ENCODE measurements around the gene ADORA1. TPM values are rescaled to one million over a fixed set of nuclear protein-coding genes. Genes with fewer than 3 reads are reported as not detected.

Gene ADORA1
- total and polyA plus RNA-seq, 2 of the 4 experiments (the other 2 are of a cell fraction): 0.36 to 0.56 TPM

DNA sequence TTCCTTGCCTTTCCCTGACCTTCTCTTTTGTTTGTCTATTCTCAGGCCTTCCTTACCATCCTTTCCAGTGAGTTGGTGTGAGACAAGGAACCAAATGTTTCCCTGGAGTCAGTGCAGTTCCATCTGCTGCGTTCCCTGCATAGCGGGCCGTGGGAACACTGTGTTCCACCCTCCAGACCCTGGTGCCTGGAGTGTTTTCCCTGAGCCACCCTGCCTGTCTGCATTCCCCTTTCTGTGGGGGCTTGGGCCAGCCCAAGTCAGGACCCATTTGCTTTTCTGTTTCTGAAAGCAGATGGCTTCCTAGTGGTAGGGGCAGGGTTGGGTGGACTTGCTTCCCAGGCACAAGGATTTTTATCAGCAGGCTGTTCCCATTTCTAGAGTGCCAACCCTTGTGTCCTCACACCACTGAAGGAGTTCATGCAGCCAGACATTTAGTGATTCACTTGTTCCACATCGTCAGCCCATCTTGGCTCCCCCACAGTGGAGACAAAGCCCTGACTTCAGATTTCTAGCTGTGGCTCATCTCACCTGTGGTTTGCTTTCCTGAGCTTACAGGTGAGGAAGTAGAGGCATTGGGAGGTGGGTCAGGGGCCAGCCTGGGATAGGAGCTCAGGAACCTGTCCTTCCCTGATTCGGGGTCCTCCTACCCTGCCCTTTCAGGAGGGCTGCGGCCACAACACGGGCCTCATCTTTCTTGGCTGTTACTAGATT is 27.6 kb upstream of the ADORA1 start:
- Histone ChIP-seq H3K9ac (ENCODE audit: low read depth, low read length) (no peak overlapping the region), H3K79me1 (ENCODE audit: low read depth in 1 of 2, low read length in 2 of 2) (no peaks in the 10 kb centered on the region), H3K4me2 (ENCODE audit: low read depth, low read length) (no peak overlapping the region), H3K9me1 (ENCODE audit: insufficient read depth, low read length) (no peaks in the 10 kb centered on the region), H3K36me3 (ENCODE audit: control insufficient read depth, insufficient read depth, low read length) (no peaks in the 10 kb centered on the region), H3K18ac (ENCODE audit: low read depth, low read length) (no peak overlapping the region), H2AFZ (replicated peaks; ENCODE audit: low read length, poor library complexity) (no peak overlapping the region), H3K27ac (ENCODE audit: insufficient read depth, low read length) (no peak overlapping the region), H4K91ac (ENCODE audit: insufficient read depth, low read depth, low read length) (no peak overlapping the region), H3K4me1 (ENCODE audit: control insufficient read depth, insufficient read depth, low read length) (no peaks in the 10 kb centered on the region), H4K20me1 (ENCODE audit: insufficient read depth, low read length) (no peaks in the 10 kb centered on the region), H2BK15ac (ENCODE audit: low read depth, low read length) (no peak overlapping the region), H4K5ac (ENCODE audit: low read depth, low read length) (no peak overlapping the region), H3K4ac (ENCODE audit: low read depth, low read length) (no peak overlapping the region), H3K9me3 (ENCODE audit: control insufficient read depth, insufficient read depth, low read length) (peaks cover 4% of the 10 kb centered on the region; the same call in 1 of the 2 replicates), H2BK120ac (ENCODE audit: low read depth, low read length) (no peak overlapping the region), H2AK9ac (replicated peaks; ENCODE audit: low read depth, low read length, poor library complexity) (no peak overlapping the region), H2AK5ac (ENCODE audit: low read depth, low read length) (no peak overlapping the region), H2BK20ac (ENCODE audit: low read depth, low read length) (no peak overlapping the region), H3K56ac (ENCODE audit: extremely low read depth, insufficient read depth, low read length) (no peak overlapping the region), H3K27me3 (ENCODE audit: control insufficient read depth, insufficient read depth, low read length) (peaks cover 53% of the 10 kb centered on the region), H2BK5ac (ENCODE audit: low read depth, low read length, poor library complexity, severe bottlenecking) (no peak overlapping the region), H3K14ac (replicated peaks; ENCODE audit: low read depth, low read length) (no peak overlapping the region), H3K23ac (ENCODE audit: low read depth, low read length) (no peak overlapping the region), H4K8ac (ENCODE audit: low read depth in 2 of 2, low read length in 2 of 2) (no peak overlapping the region), H3K4me3 (ENCODE audit: insufficient read depth, low read depth, low read length) (no peak overlapping the region)
- in situ Hi-C loops (cut with MboI; ENCODE audit: low sequenced_read_pairs): no loop called here
- 60% methylated on average over 2 of the region's 7 CpGs; no CpG with 5 or more reads in 1 of the 2 experiments for WGBS, 2 experiments (ENCODE audit: extremely low coverage in 2 of 2, insufficient read length in 1 of 2)
- ATAC-seq (ENCODE audit: low read depth) (no peak), DNase-seq (no peak)
- ChIA-PET CTCF (no interaction called here), POLR2A (ENCODE audit: unreplicated experiment) (no interaction called here)
- TF ChIP-seq, protein P1, sequence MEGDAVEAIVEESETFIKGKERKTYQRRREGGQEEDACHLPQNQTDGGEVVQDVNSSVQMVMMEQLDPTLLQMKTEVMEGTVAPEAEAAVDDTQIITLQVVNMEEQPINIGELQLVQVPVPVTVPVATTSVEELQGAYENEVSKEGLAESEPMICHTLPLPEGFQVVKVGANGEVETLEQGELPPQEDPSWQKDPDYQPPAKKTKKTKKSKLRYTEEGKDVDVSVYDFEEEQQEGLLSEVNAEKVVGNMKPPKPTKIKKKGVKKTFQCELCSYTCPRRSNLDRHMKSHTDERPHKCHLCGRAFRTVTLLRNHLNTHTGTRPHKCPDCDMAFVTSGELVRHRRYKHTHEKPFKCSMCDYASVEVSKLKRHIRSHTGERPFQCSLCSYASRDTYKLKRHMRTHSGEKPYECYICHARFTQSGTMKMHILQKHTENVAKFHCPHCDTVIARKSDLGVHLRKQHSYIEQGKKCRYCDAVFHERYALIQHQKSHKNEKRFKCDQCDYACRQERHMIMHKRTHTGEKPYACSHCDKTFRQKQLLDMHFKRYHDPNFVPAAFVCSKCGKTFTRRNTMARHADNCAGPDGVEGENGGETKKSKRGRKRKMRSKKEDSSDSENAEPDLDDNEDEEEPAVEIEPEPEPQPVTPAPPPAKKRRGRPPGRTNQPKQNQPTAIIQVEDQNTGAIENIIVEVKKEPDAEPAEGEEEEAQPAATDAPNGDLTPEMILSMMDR (conservative IDR thresholded peaks at IDR 0.05; ENCODE audit: low read depth, low read length): no peak
- TF ChIP-seq NFE2L2 (IDR thresholded peaks at IDR 0.05; ENCODE audit: low read depth, low read length) (no peak), MAZ (IDR thresholded peaks at IDR 0.05; ENCODE audit: borderline replicate concordance, low read depth, low read length) (no peak), RCOR1 (IDR thresholded peaks at IDR 0.05; ENCODE audit: insufficient replicate concordance, low read length) (no peak), MAFK (IDR thresholded peaks at IDR 0.05; ENCODE audit: low read depth, low read length) (no peak), CHD1 (IDR thresholded peaks at IDR 0.05; ENCODE audit: low read depth, low read length) (no peak), SMC3 (IDR thresholded peaks at IDR 0.05; ENCODE audit: low read depth, low read length) (no peak), POLR2A (IDR thresholded peaks at IDR 0.05; ENCODE audit: low read depth, low read length) (no peak), MXI1 (IDR thresholded peaks at IDR 0.05; ENCODE audit: borderline replicate concordance, low read depth, low read length) (no peak), BHLHE40 (IDR thresholded peaks at IDR 0.05; ENCODE audit: low read depth, low read length) (no peak), RFX5 (IDR thresholded peaks at IDR 0.05; ENCODE audit: low read depth, low read length) (no peak), RAD21 (IDR thresholded peaks at IDR 0.05; ENCODE audit: low read length) (no peak), CEBPB (IDR thresholded peaks at IDR 0.05; ENCODE audit: low read depth, low read length) (no peak), FOS (IDR thresholded peaks at IDR 0.05; ENCODE audit: low read depth, low read length) (no peak)
- TF ChIP-seq, protein P2, sequence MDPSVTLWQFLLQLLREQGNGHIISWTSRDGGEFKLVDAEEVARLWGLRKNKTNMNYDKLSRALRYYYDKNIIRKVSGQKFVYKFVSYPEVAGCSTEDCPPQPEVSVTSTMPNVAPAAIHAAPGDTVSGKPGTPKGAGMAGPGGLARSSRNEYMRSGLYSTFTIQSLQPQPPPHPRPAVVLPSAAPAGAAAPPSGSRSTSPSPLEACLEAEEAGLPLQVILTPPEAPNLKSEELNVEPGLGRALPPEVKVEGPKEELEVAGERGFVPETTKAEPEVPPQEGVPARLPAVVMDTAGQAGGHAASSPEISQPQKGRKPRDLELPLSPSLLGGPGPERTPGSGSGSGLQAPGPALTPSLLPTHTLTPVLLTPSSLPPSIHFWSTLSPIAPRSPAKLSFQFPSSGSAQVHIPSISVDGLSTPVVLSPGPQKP (IDR thresholded peaks at IDR 0.05; ENCODE audit: borderline replicate concordance, low read depth, low read length): no peak
- TF ChIP-seq, protein P3, sequence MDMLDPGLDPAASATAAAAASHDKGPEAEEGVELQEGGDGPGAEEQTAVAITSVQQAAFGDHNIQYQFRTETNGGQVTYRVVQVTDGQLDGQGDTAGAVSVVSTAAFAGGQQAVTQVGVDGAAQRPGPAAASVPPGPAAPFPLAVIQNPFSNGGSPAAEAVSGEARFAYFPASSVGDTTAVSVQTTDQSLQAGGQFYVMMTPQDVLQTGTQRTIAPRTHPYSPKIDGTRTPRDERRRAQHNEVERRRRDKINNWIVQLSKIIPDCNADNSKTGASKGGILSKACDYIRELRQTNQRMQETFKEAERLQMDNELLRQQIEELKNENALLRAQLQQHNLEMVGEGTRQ (IDR thresholded peaks at IDR 0.05; ENCODE audit: low read depth, low read length): no peak
- dilution Hi-C loops (cut with HindIII; ENCODE audit: low sequenced_read_pairs, unreplicated experiment): no loop called here
- BruUV-seq (replicated peaks): no TSS peak
- intact Hi-C loops (cut with micrococcal nuclease): no loop called here

Measured in IMR-90 (cell line).